ENCODE results near the gene FOXD1. TPM values are rescaled to one million over a fixed set of nuclear protein-coding genes. Genes with fewer than 3 reads are reported as not detected.
A peak's percentile ranks its signal among the peaks of the same experiment; 100 is the strongest.

Gene FOXD1
- polyA plus RNA-seq, 1 of the 3 experiments (the other 2 are of a cell fraction): 73.9 TPM

DNA sequence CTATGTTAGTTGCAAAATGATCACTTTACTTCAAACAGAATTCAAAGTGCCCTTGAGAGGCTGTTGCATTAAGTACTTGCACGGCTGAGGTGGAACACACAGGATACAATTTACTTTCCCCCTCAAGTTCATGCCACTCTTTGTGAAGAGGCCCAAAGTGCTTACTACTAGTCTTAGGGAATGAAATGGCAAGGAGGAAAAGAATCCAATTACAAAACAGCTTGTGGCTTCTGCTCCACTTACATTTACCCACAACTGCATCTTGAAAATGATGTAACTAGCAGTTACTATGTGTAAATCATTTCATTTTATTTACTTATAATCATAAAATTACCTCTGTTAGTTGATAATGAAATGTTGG, 14.6 kb downstream of the FOXD1 start:
- Histone ChIP-seq H3K27me3 (ENCODE audit: insufficient read depth) (no peaks in the 10 kb centered on the region), H2AFZ (ENCODE audit: low read depth) (peak overlapping the region; percentile 6; the same call in 1 of the 2 replicates), H3F3A (replicated peaks; ENCODE audit: insufficient read depth) (peaks cover 34% of the 10 kb centered on the region), H3K9me3 (no peaks in the 10 kb centered on the region), H3K4me2 (no peak overlapping the region), H3K9me2 (no peaks in the 10 kb centered on the region), H3K79me2 (ENCODE audit: insufficient read depth) (peaks cover 50% of the 10 kb centered on the region), H3K4me3 (ENCODE audit: low read depth in 2 of 2, low read length in 1 of 2) (no peak overlapping the region), H3K27ac (ENCODE audit: low read depth in 2 of 2, low read length in 1 of 2) (peak overlapping the region; percentile 62 to 89; a peak in 3 of 4 replicates), H4K20me1 (ENCODE audit: insufficient read depth) (no peaks in the 10 kb centered on the region), H3K4me1 (ENCODE audit: control insufficient read depth in 1 of 2, insufficient read depth in 2 of 2, low read depth in 1 of 2, low read length in 1 of 2) (peaks cover 0 to 27% of the 10 kb centered on the region in 2 experiments; a peak in 3 of 4 replicates), H3K36me3 (replicated peaks in 1 of 2; ENCODE audit: control insufficient read depth in 1 of 2, insufficient read depth in 2 of 2, low read length in 1 of 2) (no peaks in the 10 kb centered on the region), H3K9ac (no peak overlapping the region)
- no peak for DNase-seq
- WGBS (ENCODE audit: low lambda C conversion rate): 24% methylated on average over 1 of the region's 1 CpG
- TF ChIP-seq, protein P1, sequence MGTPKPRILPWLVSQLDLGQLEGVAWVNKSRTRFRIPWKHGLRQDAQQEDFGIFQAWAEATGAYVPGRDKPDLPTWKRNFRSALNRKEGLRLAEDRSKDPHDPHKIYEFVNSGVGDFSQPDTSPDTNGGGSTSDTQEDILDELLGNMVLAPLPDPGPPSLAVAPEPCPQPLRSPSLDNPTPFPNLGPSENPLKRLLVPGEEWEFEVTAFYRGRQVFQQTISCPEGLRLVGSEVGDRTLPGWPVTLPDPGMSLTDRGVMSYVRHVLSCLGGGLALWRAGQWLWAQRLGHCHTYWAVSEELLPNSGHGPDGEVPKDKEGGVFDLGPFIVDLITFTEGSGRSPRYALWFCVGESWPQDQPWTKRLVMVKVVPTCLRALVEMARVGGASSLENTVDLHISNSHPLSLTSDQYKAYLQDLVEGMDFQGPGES (IDR thresholded peaks at IDR 0.05; ENCODE audit: low read depth, low read length): no peak
- TF ChIP-seq, protein P2, sequence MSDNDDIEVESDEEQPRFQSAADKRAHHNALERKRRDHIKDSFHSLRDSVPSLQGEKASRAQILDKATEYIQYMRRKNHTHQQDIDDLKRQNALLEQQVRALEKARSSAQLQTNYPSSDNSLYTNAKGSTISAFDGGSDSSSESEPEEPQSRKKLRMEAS (IDR thresholded peaks at IDR 0.05; ENCODE audit: low read depth): 0 out of 2 replicates have a peak, but pooled peaks have one; percentile 24
- ChIA-PET POLR2A (no interaction called here), CTCF (interaction anchor here (0.8 to 4.5 kb wide), 4 partner anchors 14 to 218 kb away, joined by 3 to 22 read pairs (median 6); no protein-coding TSS in a partner anchor)

DNA sequence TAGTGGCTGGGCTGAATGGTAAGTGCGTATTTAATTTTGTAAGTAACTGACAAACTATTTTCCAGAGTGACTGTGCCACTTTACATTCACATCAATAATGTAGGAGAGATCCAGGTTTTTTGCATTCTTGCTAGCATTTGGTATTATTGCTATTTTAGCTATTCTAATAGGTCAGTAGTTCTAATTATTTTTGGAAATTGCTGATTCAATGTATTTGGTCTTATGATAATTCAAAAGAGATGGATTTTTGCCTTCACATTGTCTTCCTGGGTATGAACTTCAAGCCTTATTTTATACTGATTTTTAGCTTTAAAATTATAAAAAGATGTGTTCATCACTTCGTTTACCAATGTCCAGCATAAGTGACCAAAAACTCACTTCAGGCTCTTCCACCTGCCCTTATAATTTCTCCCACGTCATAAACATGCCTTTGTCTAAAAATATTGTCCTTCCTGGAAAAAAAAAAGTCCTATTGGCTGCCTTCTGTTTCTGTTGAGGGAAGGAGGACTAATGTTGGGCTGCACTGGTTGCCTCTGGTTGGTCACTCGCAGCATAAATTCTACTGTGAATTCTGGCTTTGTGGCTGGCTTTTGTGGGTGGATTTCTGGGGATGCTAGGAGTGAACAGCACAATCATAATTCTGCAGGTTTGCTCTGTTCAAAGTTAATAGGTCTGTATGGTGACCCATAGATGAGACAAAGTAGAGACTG, 15.2 kb downstream of the FOXD1 start:
- Histone ChIP-seq H3K27me3 (ENCODE audit: insufficient read depth) (no peaks in the 10 kb centered on the region), H2AFZ (ENCODE audit: low read depth) (no peak overlapping the region; the same call in 1 of the 2 replicates), H3K9me2 (no peaks in the 10 kb centered on the region), H3F3A (replicated peaks; ENCODE audit: insufficient read depth) (peaks cover 28% of the 10 kb centered on the region), H3K4me3 (ENCODE audit: low read depth in 2 of 2, low read length in 1 of 2) (no peak overlapping the region), H4K20me1 (ENCODE audit: insufficient read depth) (no peaks in the 10 kb centered on the region), H3K79me2 (ENCODE audit: insufficient read depth) (peaks cover 45% of the 10 kb centered on the region), H3K9me3 (no peaks in the 10 kb centered on the region), H3K4me1 (ENCODE audit: control insufficient read depth in 1 of 2, insufficient read depth in 2 of 2, low read depth in 1 of 2, low read length in 1 of 2) (peaks cover 0 to 22% of the 10 kb centered on the region in 2 experiments; a peak in 3 of 4 replicates), H3K4me2 (no peak overlapping the region), H3K36me3 (replicated peaks in 1 of 2; ENCODE audit: control insufficient read depth in 1 of 2, insufficient read depth in 2 of 2, low read length in 1 of 2) (no peaks in the 10 kb centered on the region), H3K27ac (ENCODE audit: low read depth in 2 of 2, low read length in 1 of 2) (peak overlapping the region; percentile 62 to 89; a peak in 3 of 4 replicates), H3K9ac (no peak overlapping the region)
- 48% methylated on average over 4 of the region's 4 CpGs for WGBS (ENCODE audit: low lambda C conversion rate)
- no peak for DNase-seq
- CTCF ChIA-PET: interaction anchor here (0.8 to 4.5 kb wide), 2 partner anchors 18 to 21 kb away, joined by 3 to 22 read pairs; no protein-coding TSS in a partner anchor
- POLR2A ChIA-PET: no interaction called here
- TF ChIP-seq ELF1 (IDR thresholded peaks at IDR 0.05): no peak
- TF ChIP-seq TCF12 (IDR thresholded peaks at IDR 0.05): no peak
- TF ChIP-seq FOXM1 (IDR thresholded peaks at IDR 0.05; ENCODE audit: low read depth): no peak
- TF ChIP-seq, protein P3, sequence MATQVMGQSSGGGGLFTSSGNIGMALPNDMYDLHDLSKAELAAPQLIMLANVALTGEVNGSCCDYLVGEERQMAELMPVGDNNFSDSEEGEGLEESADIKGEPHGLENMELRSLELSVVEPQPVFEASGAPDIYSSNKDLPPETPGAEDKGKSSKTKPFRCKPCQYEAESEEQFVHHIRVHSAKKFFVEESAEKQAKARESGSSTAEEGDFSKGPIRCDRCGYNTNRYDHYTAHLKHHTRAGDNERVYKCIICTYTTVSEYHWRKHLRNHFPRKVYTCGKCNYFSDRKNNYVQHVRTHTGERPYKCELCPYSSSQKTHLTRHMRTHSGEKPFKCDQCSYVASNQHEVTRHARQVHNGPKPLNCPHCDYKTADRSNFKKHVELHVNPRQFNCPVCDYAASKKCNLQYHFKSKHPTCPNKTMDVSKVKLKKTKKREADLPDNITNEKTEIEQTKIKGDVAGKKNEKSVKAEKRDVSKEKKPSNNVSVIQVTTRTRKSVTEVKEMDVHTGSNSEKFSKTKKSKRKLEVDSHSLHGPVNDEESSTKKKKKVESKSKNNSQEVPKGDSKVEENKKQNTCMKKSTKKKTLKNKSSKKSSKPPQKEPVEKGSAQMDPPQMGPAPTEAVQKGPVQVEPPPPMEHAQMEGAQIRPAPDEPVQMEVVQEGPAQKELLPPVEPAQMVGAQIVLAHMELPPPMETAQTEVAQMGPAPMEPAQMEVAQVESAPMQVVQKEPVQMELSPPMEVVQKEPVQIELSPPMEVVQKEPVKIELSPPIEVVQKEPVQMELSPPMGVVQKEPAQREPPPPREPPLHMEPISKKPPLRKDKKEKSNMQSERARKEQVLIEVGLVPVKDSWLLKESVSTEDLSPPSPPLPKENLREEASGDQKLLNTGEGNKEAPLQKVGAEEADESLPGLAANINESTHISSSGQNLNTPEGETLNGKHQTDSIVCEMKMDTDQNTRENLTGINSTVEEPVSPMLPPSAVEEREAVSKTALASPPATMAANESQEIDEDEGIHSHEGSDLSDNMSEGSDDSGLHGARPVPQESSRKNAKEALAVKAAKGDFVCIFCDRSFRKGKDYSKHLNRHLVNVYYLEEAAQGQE (IDR thresholded peaks at IDR 0.05; ENCODE audit: low read depth, low read length): no peak
- TF ChIP-seq SIN3A (IDR thresholded peaks at IDR 0.05; ENCODE audit: borderline replicate concordance, low read depth, low read length): no peak
- no peak for TF ChIP-seq YY1 (IDR thresholded peaks at IDR 0.05; ENCODE audit: low read depth)
- no peak for TF ChIP-seq FOXJ3 (CRISPR knock-in tag; IDR thresholded peaks at IDR 0.05)
- no peak for TF ChIP-seq MEF2A (IDR thresholded peaks at IDR 0.05; ENCODE audit: borderline replicate concordance, low read depth)
- TF ChIP-seq CHD2 (IDR thresholded peaks at IDR 0.05; ENCODE audit: low read length, partially characterized antibody): no peak

Data from SK-N-SH (cell line).